ENCODE results near the gene NPPB.

NPPB gene

DNA sequence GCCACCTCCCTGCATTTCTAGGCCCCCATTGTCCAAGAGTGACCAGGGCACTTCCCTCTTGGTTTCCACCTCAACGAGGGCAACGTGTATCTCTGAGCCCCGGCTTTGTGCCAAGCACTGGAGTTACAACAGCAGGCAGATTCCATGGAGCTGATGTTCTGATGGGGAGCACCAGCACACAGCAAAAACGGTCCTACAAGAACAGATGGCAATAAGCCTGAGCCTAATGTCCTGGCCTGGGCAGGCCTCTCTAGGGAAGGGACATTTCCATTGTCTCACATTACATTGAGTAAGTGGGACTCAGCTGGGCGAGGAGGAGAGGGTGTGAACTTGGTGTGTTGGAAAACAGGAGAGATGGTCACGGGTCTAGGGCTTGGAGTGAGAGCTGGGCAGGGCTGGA lies 27.2 kb upstream of the NPPB start:
- Histone ChIP-seq H3K36me3 (ENCODE audit: control insufficient read depth, insufficient read depth, low read length) (no peaks in the 10 kb centered on the region), H3K27me3 (replicated peaks; ENCODE audit: control insufficient read depth, insufficient read depth, low read length) (no peaks in the 10 kb centered on the region; the same call in 1 of the 2 replicates), H3K4me3 (replicated peaks; ENCODE audit: low read depth, low read length) (no peak overlapping the region)
- TF ChIP-seq, protein P1, sequence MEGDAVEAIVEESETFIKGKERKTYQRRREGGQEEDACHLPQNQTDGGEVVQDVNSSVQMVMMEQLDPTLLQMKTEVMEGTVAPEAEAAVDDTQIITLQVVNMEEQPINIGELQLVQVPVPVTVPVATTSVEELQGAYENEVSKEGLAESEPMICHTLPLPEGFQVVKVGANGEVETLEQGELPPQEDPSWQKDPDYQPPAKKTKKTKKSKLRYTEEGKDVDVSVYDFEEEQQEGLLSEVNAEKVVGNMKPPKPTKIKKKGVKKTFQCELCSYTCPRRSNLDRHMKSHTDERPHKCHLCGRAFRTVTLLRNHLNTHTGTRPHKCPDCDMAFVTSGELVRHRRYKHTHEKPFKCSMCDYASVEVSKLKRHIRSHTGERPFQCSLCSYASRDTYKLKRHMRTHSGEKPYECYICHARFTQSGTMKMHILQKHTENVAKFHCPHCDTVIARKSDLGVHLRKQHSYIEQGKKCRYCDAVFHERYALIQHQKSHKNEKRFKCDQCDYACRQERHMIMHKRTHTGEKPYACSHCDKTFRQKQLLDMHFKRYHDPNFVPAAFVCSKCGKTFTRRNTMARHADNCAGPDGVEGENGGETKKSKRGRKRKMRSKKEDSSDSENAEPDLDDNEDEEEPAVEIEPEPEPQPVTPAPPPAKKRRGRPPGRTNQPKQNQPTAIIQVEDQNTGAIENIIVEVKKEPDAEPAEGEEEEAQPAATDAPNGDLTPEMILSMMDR (IDR thresholded peaks at IDR 0.05; ENCODE audit: insufficient read depth, low read length, poor library complexity, severe bottlenecking) = no peak
- no peak for DNase-seq (ENCODE audit: extremely low read depth, insufficient read length)

DNA sequence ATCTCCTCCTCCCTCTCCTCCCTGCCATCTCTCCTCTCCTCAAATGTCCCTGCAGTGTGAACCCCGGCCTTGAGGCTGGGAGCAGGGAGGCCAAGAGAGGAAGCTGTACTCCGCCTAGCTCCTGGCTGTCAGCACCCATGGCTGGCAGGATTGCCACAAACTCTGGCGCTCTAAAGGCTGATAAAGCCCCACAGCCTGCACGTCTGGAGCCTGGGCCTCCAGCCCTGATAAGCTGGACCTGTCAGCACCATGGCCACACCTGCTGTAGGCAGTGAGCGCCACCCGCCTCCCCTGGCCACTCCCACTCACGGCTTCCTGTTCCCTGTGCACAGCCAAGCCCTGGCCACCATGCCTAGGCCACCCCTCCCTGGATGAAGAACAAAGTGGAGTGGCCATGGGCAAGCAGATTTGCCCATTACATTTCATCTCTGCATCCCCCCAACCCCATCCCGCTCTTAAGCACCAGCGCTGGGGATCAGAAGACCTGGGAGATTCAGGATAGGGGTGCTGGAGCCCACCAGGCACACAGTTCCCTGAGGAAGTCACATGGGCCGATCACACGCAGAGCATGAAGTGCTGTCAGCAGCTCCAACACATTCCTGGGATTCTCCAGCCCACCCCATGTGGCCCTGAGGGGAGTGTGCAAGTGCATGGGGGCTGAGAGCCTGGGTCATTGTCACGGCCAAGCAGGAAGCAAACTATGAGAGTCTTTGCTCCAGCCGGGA lies 24.2 kb upstream of the NPPB start:
- Histone ChIP-seq H3K4me3 (replicated peaks; ENCODE audit: low read depth, low read length) (no peak overlapping the region), H3K27me3 (replicated peaks; ENCODE audit: control insufficient read depth, insufficient read depth, low read length) (no peaks in the 10 kb centered on the region; the same call in 1 of the 2 replicates), H3K36me3 (ENCODE audit: control insufficient read depth, insufficient read depth, low read length) (no peaks in the 10 kb centered on the region)
- TF ChIP-seq, protein P1 (IDR thresholded peaks at IDR 0.05; ENCODE audit: insufficient read depth, low read length, poor library complexity, severe bottlenecking) = no peak
- DNase-seq (ENCODE audit: extremely low read depth, insufficient read length) = no peak

- Histone ChIP-seq H3K4me3 (replicated peaks; ENCODE audit: low read depth, low read length) (no peak overlapping the region), H3K36me3 (ENCODE audit: control insufficient read depth, insufficient read depth, low read length) (no peaks in the 10 kb centered on the region), H3K27me3 (replicated peaks; ENCODE audit: control insufficient read depth, insufficient read depth, low read length) (no peaks in the 10 kb centered on the region; the same call in 1 of the 2 replicates)
- DNase-seq (ENCODE audit: extremely low read depth, insufficient read length) = no peak
- TF ChIP-seq, protein P1 (IDR thresholded peaks at IDR 0.05; ENCODE audit: insufficient read depth, low read length, poor library complexity, severe bottlenecking) = no peak
These were observed 23.1 kb upstream of the NPPB start for GRCh38 chr1:11881749-11882441.

DNA sequence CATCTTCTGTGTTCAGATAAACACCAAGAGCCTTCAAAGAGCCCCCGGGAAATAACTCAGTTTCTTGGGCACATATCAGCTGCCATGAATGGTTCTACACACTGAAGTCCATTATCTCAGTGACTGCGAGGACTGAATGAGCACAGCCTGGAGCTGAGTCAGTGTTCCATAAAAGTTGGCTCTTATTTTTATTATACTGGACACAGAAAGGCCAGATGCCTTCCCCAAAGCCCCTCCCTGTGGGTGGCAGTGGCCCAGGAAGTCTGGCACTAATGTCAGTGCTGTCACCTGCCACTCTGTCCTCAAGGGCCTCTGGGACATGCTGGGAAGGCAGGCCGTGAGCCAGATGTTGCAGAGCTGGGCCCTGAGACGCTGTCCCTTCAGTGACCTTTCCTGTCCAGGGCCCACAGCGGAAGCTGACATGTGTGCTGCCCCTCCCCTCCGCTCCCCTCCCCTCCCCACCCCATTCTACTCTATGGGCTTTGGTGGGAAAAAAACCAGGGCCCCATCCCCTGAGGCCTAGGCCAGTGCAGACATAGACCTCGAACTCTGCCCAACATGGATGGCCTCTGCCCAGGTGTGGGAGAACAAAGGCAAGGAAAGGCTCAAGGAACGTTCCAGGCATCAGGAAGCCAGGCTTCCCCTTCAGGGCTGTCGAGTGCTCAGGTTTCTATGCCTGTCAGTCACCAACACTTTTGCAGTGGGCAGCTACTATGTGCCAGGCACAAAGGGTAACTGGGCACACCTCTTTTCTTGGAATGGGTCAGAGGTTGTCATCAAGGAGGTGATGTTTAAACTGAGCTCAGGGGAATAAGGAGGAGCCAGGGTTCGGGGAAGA lies 22.4 kb upstream of the NPPB start:
- Histone ChIP-seq H3K4me3 (replicated peaks; ENCODE audit: low read depth, low read length) (no peak overlapping the region), H3K36me3 (ENCODE audit: control insufficient read depth, insufficient read depth, low read length) (no peaks in the 10 kb centered on the region), H3K27me3 (replicated peaks; ENCODE audit: control insufficient read depth, insufficient read depth, low read length) (no peaks in the 10 kb centered on the region; the same call in 1 of the 2 replicates)
- no peak for DNase-seq (ENCODE audit: extremely low read depth, insufficient read length)
- TF ChIP-seq, protein P1 (IDR thresholded peaks at IDR 0.05; ENCODE audit: insufficient read depth, low read length, poor library complexity, severe bottlenecking) = no peak

DNA sequence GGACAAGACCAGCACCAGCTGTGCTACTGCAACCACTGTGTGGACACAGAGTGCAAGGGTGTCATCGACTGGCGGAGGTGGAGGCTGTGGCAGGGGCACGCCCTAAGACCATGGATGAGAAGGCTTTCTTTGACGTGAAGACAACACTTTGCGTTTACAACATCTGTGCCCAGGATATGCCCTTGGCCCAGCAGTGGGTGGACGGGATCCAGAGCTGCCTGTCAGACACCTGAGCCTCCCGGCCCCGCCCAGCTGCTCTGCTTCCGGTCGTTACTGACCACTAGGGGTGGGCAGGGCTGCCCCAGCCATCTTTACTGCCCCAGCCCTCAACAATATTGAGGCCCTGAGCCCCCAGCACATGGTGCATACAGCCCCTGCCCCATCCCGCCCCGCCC lies 21.4 kb upstream of the NPPB start:
- no peaks in the 10 kb centered on the region; the same call in 1 of the 2 replicates for H3K27me3 ChIP-seq (replicated peaks; ENCODE audit: control insufficient read depth, insufficient read depth, low read length)
- TF ChIP-seq, protein P1 (IDR thresholded peaks at IDR 0.05; ENCODE audit: insufficient read depth, low read length, poor library complexity, severe bottlenecking) = no peak
- no peaks in the 10 kb centered on the region for H3K36me3 ChIP-seq (ENCODE audit: control insufficient read depth, insufficient read depth, low read length)
- no peak overlapping the region for H3K4me3 ChIP-seq (replicated peaks; ENCODE audit: low read depth, low read length)
- DNase-seq (ENCODE audit: extremely low read depth, insufficient read length) = no peak
